GM11168 (cell line): ENCODE data around the gene ZNF74.

Experiments
- in situ Hi-C: fragments of 300-500 bp; cut with MboI; formaldehyde crosslinking; loops from one replicate; pipeline ENCODE4 v1.12.0; 2022; ENCODE audit warnings: low sequenced_read_pairs; ENCODE audit not compliant: unreplicated experiment

ZNF74 gene

GRCh38 chr22:20429254-20430100, 35.5 kb downstream of the ZNF74 start:
- in situ Hi-C loops, result no loop called here

- in situ Hi-C loops, result no loop called here
Observed at GRCh38 chr22:20430101-20430719, 36.3 kb downstream of the ZNF74 start.

GRCh38 chr22:20430720-20431510, 37.0 kb downstream of the ZNF74 start:
- in situ Hi-C loops, result no loop called here

- in situ Hi-C loops, result no loop called here
Observed at GRCh38 chr22:20431511-20432192, 37.7 kb downstream of the ZNF74 start.

- in situ Hi-C loops, result no loop called here
Observed at GRCh38 chr22:20432244-20432686, 38.3 kb downstream of the ZNF74 start.

GRCh38 chr22:20433191-20433590, 39.2 kb downstream of the ZNF74 start:
- in situ Hi-C loops, result no loop called here

- in situ Hi-C loops, result no loop called here
Observed at GRCh38 chr22:20433686-20434241, 39.8 kb downstream of the ZNF74 start.

- in situ Hi-C loops, result no loop called here
Observed at GRCh38 chr22:20434264-20434751, 40.4 kb downstream of the ZNF74 start.

GRCh38 chr22:20434773-20435172, 40.8 kb downstream of the ZNF74 start:
- in situ Hi-C loops, result no loop called here

GRCh38 chr22:20435436-20436306, 41.7 kb downstream of the ZNF74 start:
- in situ Hi-C loops, result no loop called here

- in situ Hi-C loops, result no loop called here
Observed at GRCh38 chr22:20436307-20436767, 42.4 kb downstream of the ZNF74 start.

GRCh38 chr22:20436768-20437612, 43.0 kb downstream of the ZNF74 start:
- in situ Hi-C loops, result no loop called here

GRCh38 chr22:20437613-20438426, 43.9 kb downstream of the ZNF74 start, which contains the start of gene SCARF2:
Gene SCARF2 (minus strand): TSS chr22:20437825. CDS start chr22:20437754, 71 bp downstream.
- in situ Hi-C loops, result no loop called here

GRCh38 chr22:20438427-20438677, 44.4 kb downstream of the ZNF74 start:
- in situ Hi-C loops, result no loop called here

GRCh38 chr22:20438678-20439492, 44.9 kb downstream of the ZNF74 start:
- in situ Hi-C loops, result no loop called here

GRCh38 chr22:20439556-20439927, 45.6 kb downstream of the ZNF74 start:
- in situ Hi-C loops, result no loop called here
